Measurements from ENCODE around the gene UTP11.

GRCh38 chr1:38004284-38005108 is 8.0 kb upstream of the UTP11 start:
- TF ChIP-seq CTCF (conservative IDR thresholded peaks at IDR 0.05; ENCODE audit: low read length), result no peak
- TF ChIP-seq EZH2phosphoT487 (IDR thresholded peaks at IDR 0.05; ENCODE audit: borderline replicate concordance, low read depth, low read length), result no peak

Measured in OCI-LY7 (cell line).